KOPT-K1 (cell line): Measurements from ENCODE around the gene DAB2.

Source experiments
- H3K27ac ChIP-seq: fragments of 200-600 bp; sonication (generic); 2 replicates; pipeline ENCODE4 v1.5.1; 2016; ENCODE audit warnings: antibody characterized with exemption, mild to moderate bottlenecking, low read depth, low read length; ENCODE audit not compliant: poor library complexity, severe bottlenecking
- H3K36me3 ChIP-seq: fragments of 200-600 bp; sonication (generic); 2 replicates; pipeline ENCODE4 v1.5.1; 2017; ENCODE audit warnings: antibody characterized with exemption, mild to moderate bottlenecking, low read length, moderate library complexity; ENCODE audit not compliant: insufficient read depth
- H3K9me3 ChIP-seq: fragments of 200-600 bp; sonication (generic); 2 replicates; pipeline ENCODE4 v1.5.1; 2017; ENCODE audit warnings: antibody characterized with exemption, low read length, mild to moderate bottlenecking; ENCODE audit not compliant: insufficient read depth, poor library complexity, severe bottlenecking

The DAB2 gene

GRCh38 chr5:39439582-39440162 is 14.9 kb upstream of the DAB2 start:
- Histone ChIP-seq H3K27ac (no peak overlapping the region), H3K9me3 (no peaks in the 10 kb centered on the region)

DNA sequence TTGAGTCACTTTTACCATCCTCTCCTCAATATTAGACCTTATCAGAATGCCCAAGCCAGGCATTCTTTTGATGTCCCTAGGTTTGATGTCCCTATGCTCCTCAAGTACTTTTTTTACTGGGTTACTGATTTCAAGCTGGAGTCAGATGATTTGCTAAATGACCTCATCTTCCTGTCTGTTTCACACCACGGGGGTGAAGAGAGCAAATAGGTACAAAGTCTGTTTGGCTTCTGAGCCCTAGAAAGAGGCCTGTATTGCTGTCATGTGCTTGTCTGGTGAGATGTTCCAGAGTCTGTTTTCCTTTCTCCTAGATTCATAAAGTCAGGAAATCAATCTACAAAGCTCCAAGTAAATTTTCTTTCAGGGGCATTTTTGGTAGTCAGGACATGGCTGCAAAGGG is 12.7 kb upstream of the DAB2 start:
- no peaks in the 10 kb centered on the region for H3K9me3 ChIP-seq
- H3K27ac ChIP-seq = no peak overlapping the region
- H3K36me3 ChIP-seq = no peaks in the 10 kb centered on the region

More at GRCh38 chr5:39439582-39440162, 14.9 kb upstream of the DAB2 start:
- H3K36me3 ChIP-seq = no peaks in the 10 kb centered on the region

GRCh38 chr5:39433848-39434247 is 9.1 kb upstream of the DAB2 start:
- no peaks in the 10 kb centered on the region for H3K9me3 ChIP-seq

GRCh38 chr5:39432696-39433530 is 8.1 kb upstream of the DAB2 start:
- Histone ChIP-seq H3K36me3 (no peaks in the 10 kb centered on the region), H3K9me3 (no peaks in the 10 kb centered on the region), H3K27ac (no peak overlapping the region)

More at GRCh38 chr5:39433848-39434247, 9.1 kb upstream of the DAB2 start:
- Histone ChIP-seq H3K27ac (no peak overlapping the region), H3K36me3 (no peaks in the 10 kb centered on the region)

GRCh38 chr5:39430461-39430860 is 5.7 kb upstream of the DAB2 start:
- H3K9me3 ChIP-seq = no peaks in the 10 kb centered on the region
- H3K36me3 ChIP-seq = no peaks in the 10 kb centered on the region
- no peak overlapping the region for H3K27ac ChIP-seq

DNA sequence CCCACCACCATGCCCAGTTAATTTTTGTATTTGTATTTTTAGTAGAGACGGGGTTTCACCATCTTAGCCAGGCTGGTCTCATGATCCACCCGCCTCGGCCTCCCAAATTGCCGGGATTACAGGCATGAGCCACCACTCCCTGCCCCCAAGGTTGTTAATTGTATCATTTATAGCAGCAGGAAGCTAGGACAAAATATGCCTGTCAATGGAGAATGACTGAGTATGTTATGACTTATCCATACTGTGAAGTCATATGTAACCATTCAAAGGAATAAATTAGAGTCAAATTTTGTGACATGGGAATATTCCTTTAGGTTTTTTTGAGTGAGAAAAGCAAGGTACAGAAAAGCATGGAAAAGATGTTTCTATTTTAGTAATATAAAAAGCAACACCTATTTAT is 3.9 kb upstream of the DAB2 start:
- no peak overlapping the region for H3K27ac ChIP-seq
- H3K9me3 ChIP-seq = peaks cover 6% of the 10 kb centered on the region

GRCh38 chr5:39427633-39428032 is 2.9 kb upstream of the DAB2 start:
- Histone ChIP-seq H3K27ac (no peak overlapping the region), H3K36me3 (no peaks in the 10 kb centered on the region), H3K9me3 (peaks cover 6% of the 10 kb centered on the region)

More for the DNA sequence above, 3.9 kb upstream of the DAB2 start:
- H3K36me3 ChIP-seq = no peaks in the 10 kb centered on the region

DNA sequence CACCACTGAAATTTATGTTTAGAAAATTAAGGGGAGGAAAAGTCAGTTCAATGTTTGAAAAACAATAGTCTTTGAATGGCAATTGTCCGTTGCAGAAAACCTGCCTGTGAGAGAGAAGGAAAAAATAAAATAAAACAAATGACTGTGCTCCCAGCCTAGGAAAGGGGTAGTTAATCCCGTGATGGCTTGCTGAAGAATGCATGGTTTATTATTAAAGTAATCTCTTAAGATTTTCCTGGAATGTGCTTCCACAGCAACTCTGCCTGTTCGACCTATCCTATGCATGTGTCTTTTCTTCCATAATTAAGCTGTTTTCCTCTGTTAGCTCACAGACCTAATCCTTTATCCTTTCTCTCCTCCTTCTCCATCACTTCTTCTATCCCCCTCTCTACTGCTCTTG is 2.4 kb upstream of the DAB2 start:
- peaks cover 6% of the 10 kb centered on the region for H3K9me3 ChIP-seq
- no peak overlapping the region for H3K27ac ChIP-seq
- no peaks in the 10 kb centered on the region for H3K36me3 ChIP-seq

DNA sequence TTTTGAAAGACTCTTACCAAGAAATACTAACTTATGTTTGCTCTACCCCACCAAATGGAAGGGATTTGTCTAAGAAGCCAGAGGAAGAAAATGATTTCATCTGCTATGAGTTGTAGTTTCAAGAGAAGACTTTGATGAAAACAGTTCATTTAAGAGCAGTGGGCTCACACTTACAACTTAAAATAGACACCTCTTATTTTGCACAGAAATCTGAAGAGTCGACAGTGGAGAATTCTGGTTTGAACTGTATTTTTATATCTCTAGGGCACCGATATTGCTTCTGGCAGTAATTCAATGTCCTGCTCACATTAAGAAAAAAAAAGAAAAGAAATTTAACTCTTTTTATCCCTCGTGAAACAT is 1.9 kb upstream of the DAB2 start:
- Histone ChIP-seq H3K9me3 (peaks cover 6% of the 10 kb centered on the region), H3K27ac (no peak overlapping the region), H3K36me3 (no peaks in the 10 kb centered on the region)

- Histone ChIP-seq H3K27ac (no peak overlapping the region), H3K36me3 (no peaks in the 10 kb centered on the region), H3K9me3 (peaks cover 6% of the 10 kb centered on the region)
Observed at GRCh38 chr5:39426051-39426745, 1.4 kb upstream of the DAB2 start.

DNA sequence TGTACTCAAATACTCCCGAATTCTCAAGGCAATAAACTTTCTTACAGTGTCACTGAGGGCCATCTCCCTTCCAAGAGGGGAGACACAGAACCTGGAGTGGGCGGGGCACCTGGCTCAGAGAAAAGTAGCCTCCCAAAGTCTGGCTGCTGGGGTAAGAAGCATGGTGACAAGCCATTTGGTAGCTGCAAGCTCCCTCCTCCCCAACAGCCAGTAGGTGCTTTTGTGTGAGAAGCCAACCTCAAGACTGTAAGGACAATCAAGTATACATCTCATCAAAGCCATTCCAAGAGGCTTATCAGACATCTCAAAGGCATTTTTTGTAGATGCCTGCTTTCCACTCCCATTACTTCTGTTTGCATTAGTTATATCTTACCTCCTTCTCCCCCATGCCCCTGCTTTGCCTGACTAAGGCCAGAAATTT is 1.4 kb downstream of the DAB2 start:
- no peak overlapping the region for H3K27ac ChIP-seq
- peaks cover 6% of the 10 kb centered on the region for H3K9me3 ChIP-seq
- no peaks in the 10 kb centered on the region for H3K36me3 ChIP-seq

GRCh38 chr5:39422728-39423285 is 2.0 kb downstream of the DAB2 start:
- no peak overlapping the region for H3K27ac ChIP-seq

DNA sequence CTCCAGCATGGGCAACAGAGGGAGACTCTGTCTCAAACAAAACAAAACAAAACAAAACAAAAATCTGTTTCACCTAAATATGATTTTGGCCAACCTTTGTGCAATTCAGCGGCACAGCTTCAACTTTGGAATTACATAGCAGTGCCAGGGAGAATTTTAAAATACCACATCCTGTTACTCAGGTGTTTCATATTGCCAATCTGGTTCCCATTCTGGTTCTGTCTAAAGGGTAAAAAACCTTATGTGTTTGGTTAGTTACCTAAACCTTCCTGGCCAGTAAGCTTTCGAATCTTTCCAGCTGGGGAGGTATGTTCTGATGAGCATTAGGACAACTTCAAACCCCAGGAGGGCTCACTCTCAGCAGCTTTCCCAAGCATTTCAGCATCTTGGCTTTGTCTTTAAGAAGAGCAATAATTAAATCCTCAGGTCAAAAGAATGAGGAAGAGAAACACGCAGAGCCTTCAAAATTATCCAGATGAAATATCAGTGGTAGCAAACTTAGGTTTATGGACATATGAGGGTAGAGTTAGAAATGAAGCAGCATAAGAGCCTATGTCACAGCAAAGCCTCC is 2.7 kb downstream of the DAB2 start:
- no peaks in the 10 kb centered on the region for H3K36me3 ChIP-seq
- H3K9me3 ChIP-seq = peaks cover 6% of the 10 kb centered on the region
- no peak overlapping the region for H3K27ac ChIP-seq

More at GRCh38 chr5:39422728-39423285, 2.0 kb downstream of the DAB2 start:
- H3K9me3 ChIP-seq = peaks cover 6% of the 10 kb centered on the region
- no peaks in the 10 kb centered on the region for H3K36me3 ChIP-seq

GRCh38 chr5:39420482-39421145 is 4.2 kb downstream of the DAB2 start:
- Histone ChIP-seq H3K27ac (no peak overlapping the region), H3K9me3 (peaks cover 6% of the 10 kb centered on the region), H3K36me3 (no peaks in the 10 kb centered on the region)
